Endothelial cell of umbilical vein (primary cell): ENCODE results near the gene VAV2. TPM values are rescaled to one million over a fixed set of nuclear protein-coding genes. Genes with fewer than 3 reads are reported as not detected.

Experiments
- BruUV-seq: library from RNA; stranded (reverse); fragments of 400-500 nt; replicated peaks from 2 replicates; lab custom pipeline; 2021; lab: Mats Ljungman, UMichigan
- CTCF ChIA-PET: fragments of 300-600, 350-600 bp; sonication (Branson Sonifier 250); formaldehyde crosslinking; loops from one replicate; lab custom pipeline; 2021; ENCODE audit warnings: antibody characterized with exemption, inconsistent platforms; lab: Charles Lee
- POLR2A ChIA-PET: fragments of 300-600, 350-600 bp; sonication (Branson Sonifier 250); formaldehyde crosslinking; loops from one replicate; lab custom pipeline; 2021; ENCODE audit warnings: antibody characterized with exemption, inconsistent platforms; lab: Charles Lee
- DNase-seq: peaks from one replicate; pipeline ENCODE4 v3.0.0-alpha.2; 2011; ENCODE audit warnings: low read depth, low spot score
- FAIRE-seq: peaks from 2 replicates; lab custom pipeline; 2011; peaks lifted over from hg19 to GRCh38; lab: Jason Lieb, UNC
- H2AFZ ChIP-seq: 2 replicates; pipeline ENCODE4 v1.6.0; 2012; ENCODE audit warnings: low read depth, low read length, control low read depth, inconsistent platforms
- H3K27ac ChIP-seq: 2 replicates; pipeline ENCODE4 v1.5.1; 2011; ENCODE audit warnings: low read depth, mild to moderate bottlenecking, control low read depth, low read length, moderate library complexity; ENCODE audit not compliant: insufficient read depth
- H3K27me3 ChIP-seq, 2 experiments: 2 replicates each; pipeline versions ENCODE4 v1.6.0 to v1.6.1; 2011; ENCODE audit warnings: low read length in 2 of 2, mixed read lengths in 1 of 2; ENCODE audit not compliant: control insufficient read depth in 2 of 2, insufficient read depth in 2 of 2
- H3K36me3 ChIP-seq, 2 experiments: 2 replicates in 1 of 2; 3 replicates in 1 of 2; pipeline ENCODE4 v1.5.1; 2011; ENCODE audit warnings: low read length in 2 of 2, mild to moderate bottlenecking in 1 of 2, moderate library complexity in 1 of 2; ENCODE audit not compliant: control insufficient read depth in 2 of 2, insufficient read depth in 2 of 2; ENCODE audit errors: extremely low read depth in 1 of 2
- H3K4me1 ChIP-seq: 3 replicates; pipeline ENCODE4 v1.5.1; 2011; ENCODE audit warnings: mild to moderate bottlenecking, low read length; ENCODE audit not compliant: control insufficient read depth, insufficient read depth; ENCODE audit errors: extremely low read depth
- H3K4me2 ChIP-seq: 2 replicates; pipeline ENCODE4 v1.6.1; 2011; ENCODE audit warnings: low read length, control low read depth, mixed read lengths; ENCODE audit not compliant: insufficient read depth
- H3K4me3 ChIP-seq, 3 experiments: fragments of 200-600 bp in 1 of 3; sonication (generic), shearing (Covaris generic) in 1 of 3; replicated peaks in 1 of 3; 2 replicates each; pipeline ENCODE4 v1.5.1; 2011 to 2016; ENCODE audit warnings: control low read depth in 3 of 3, low read length in 3 of 3, mild to moderate bottlenecking in 2 of 3, inconsistent platforms in 1 of 3, low read depth in 1 of 3, moderate library complexity in 1 of 3; ENCODE audit not compliant: insufficient read depth in 1 of 3
- H3K79me2 ChIP-seq: 2 replicates; pipeline ENCODE4 v1.6.0; 2012; ENCODE audit warnings: low read length, inconsistent platforms; ENCODE audit not compliant: control insufficient read depth, insufficient read depth
- H3K9ac ChIP-seq: replicated peaks from 2 replicates; pipeline ENCODE3; 2011; ENCODE audit warnings: low read length, control low read depth; ENCODE audit not compliant: insufficient read depth; ENCODE audit errors: extremely low read depth
- H3K9me1 ChIP-seq: replicated peaks from 3 replicates; pipeline ENCODE4 v1.6.0; 2011; ENCODE audit warnings: mild to moderate bottlenecking, low read length; ENCODE audit not compliant: control insufficient read depth, insufficient read depth; ENCODE audit errors: extremely low read depth
- H3K9me3 ChIP-seq: replicated peaks from 2 replicates; pipeline ENCODE4 v1.5.1; 2012; ENCODE audit warnings: low read length, inconsistent platforms; ENCODE audit not compliant: control insufficient read depth, insufficient read depth
- H4K20me1 ChIP-seq: replicated peaks from 2 replicates; pipeline ENCODE3; 2011; ENCODE audit warnings: mild to moderate bottlenecking, low read length; ENCODE audit not compliant: control insufficient read depth, insufficient read depth; ENCODE audit errors: extremely low read depth
- EZH2 ChIP-seq: IDR thresholded peaks from 2 replicates; pipeline ENCODE4 v1.6.1; 2012; ENCODE audit warnings: borderline replicate concordance, low read depth, mild to moderate bottlenecking, moderate library complexity, low read length, inconsistent platforms; ENCODE audit not compliant: severe bottlenecking
- FOS ChIP-seq: IDR thresholded peaks from 2 replicates; pipeline ENCODE4 v1.6.1; 2011; ENCODE audit warnings: mild to moderate bottlenecking, low read length, moderate library complexity, borderline replicate concordance; ENCODE audit not compliant: insufficient read depth
- GATA2 ChIP-seq: IDR thresholded peaks from 2 replicates; pipeline ENCODE4 v1.7.0; 2011; ENCODE audit warnings: low read depth, mild to moderate bottlenecking, moderate library complexity, mixed read lengths, low read length; ENCODE audit not compliant: insufficient read length, insufficient read depth
- JUN ChIP-seq: IDR thresholded peaks from 2 replicates; pipeline ENCODE4 v1.6.1; 2011; ENCODE audit warnings: borderline replicate concordance, low read depth; ENCODE audit not compliant: insufficient read length, insufficient read depth
- MYC ChIP-seq: IDR thresholded peaks from one replicate; pipeline ENCODE4 v1.6.1; 2011; ENCODE audit warnings: mild to moderate bottlenecking, low read depth, low read length
- POLR2AphosphoS5 ChIP-seq: IDR thresholded peaks from 2 replicates; pipeline ENCODE4 v1.6.1; 2012; ENCODE audit warnings: low read depth, mild to moderate bottlenecking, control low read depth, low read length, moderate library complexity; ENCODE audit not compliant: insufficient read depth
- dilution Hi-C: fragments of 300-500 bp; cut with MboI; formaldehyde crosslinking; loops from one replicate; pipeline ENCODE4 v1.15.0; 2019; ENCODE audit warnings: low sequenced_read_pairs; ENCODE audit not compliant: extremely low pct_ligation_motif_present
- intact Hi-C: fragments of 100-400 bp; cut with micrococcal nuclease; formaldehyde crosslinking; loops from one replicate; pipeline ENCODE4 v1.10.0; 2022
- polyA plus RNA-seq, 4 experiments: library from polyadenylated mRNA; depleted of rRNA in 3 of 4; stranded (reverse) in 3 of 4; unstranded in 1 of 4; fragments of >200 nt; gene quantifications; 2 replicates each; pipeline versions ENCODE4 v1.2.1 to v1.2.3, GENCODE V29; 2011 to 2012; ENCODE audit warnings: missing spikeins in 1 of 4
- total RNA-seq: library from RNA; stranded (reverse); gene quantifications from 2 replicates; pipeline ENCODE4 v1.2.3, GENCODE V29; 2021
- TF ChIP-seq, protein P1 (sequence below): IDR thresholded peaks from 2 replicates; pipeline ENCODE4 v1.6.1; 2011; ENCODE audit not compliant: insufficient read depth, insufficient read length

The VAV2 gene
- total and polyA plus RNA-seq, 2 donors (not counting 3 experiments of a cell fraction or from before 2014, with no cell fraction given): 10.6 to 30.6 TPM

DNA sequence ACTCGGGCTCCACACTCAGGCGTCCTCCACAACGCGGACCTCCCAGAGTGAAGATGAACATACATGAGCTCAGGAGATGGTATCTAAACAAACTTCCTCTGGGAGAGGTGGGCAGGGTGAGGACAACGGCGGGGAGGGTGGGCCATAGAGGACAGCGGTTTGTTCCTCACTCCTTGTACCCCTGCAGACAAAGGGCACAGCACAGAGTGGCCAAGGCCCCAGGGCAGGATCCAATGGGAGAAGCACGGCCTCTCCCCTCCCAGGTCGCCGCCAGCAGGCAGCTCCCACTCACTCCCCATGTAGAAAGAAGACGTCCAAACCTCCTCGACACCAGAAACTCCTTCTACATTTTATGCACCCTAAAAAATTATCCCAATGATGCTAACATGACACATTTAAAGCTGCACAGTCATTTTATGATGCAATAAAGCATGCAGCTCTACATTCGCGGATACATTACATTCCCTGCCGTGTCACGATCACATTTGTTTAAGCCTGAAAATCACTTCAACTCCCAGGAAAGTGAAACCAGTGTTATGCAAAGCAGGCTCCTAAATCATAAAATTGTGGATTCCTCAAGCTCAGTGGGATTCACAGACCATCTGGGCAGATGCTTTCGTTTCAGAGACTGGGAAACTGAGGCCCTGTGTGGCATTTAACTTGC, 166.4 kb downstream of the VAV2 start:
- no peak overlapping the region for H3K9ac ChIP-seq
- BruUV-seq: no TSS peak
- POLR2A ChIA-PET: no interaction called here
- DNase-seq: no peak
- H3K27me3 ChIP-seq: no peaks in the 10 kb centered on the region
- no peaks in the 10 kb centered on the region for H4K20me1 ChIP-seq
- TF ChIP-seq FOS: no peak
- TF ChIP-seq, protein P1, sequence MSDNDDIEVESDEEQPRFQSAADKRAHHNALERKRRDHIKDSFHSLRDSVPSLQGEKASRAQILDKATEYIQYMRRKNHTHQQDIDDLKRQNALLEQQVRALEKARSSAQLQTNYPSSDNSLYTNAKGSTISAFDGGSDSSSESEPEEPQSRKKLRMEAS: no peak
- no peaks in the 10 kb centered on the region for H3K9me1 ChIP-seq
- no peak overlapping the region for H2AFZ ChIP-seq
- no peak overlapping the region for H3K4me2 ChIP-seq
- H3K79me2 ChIP-seq: no peaks in the 10 kb centered on the region
- no peaks in the 10 kb centered on the region for H3K4me1 ChIP-seq
- no peak for FAIRE-seq
- no peak overlapping the region for H3K4me3 ChIP-seq
- no peak overlapping the region for H3K27ac ChIP-seq
- intact Hi-C loops: no loop called here
- H3K9me3 ChIP-seq: no peaks in the 10 kb centered on the region
- peaks cover 0 to 2% of the 10 kb centered on the region in 2 experiments for H3K36me3 ChIP-seq
- dilution Hi-C loops: no loop called here
- CTCF ChIA-PET: interaction anchor here (1.2 kb wide), 1 partner anchor 168 kb away, joined by 4 read pairs; no protein-coding TSS in a partner anchor

DNA sequence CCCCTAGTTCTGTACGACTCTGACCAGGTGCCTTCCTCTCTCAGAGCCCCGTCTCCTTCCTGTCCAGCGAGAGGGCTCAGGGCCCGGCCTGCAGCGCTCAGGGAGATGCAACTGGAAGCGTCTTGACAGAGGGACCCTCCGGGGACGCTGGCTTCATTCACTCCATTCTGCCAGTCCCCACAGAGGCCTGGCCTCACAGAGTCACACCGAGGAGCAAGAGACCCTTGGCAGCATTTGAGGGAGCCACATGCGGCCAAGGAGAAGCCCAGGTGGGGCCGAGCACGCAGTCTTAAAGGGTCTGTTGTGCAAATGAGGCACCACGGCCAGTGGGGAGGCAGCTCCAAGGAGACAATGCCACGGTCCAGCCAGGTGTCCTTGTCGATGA, 167.3 kb downstream of the VAV2 start:
- Histone ChIP-seq H2AFZ (no peak overlapping the region), H3K36me3 (no peaks in the 10 kb centered on the region), H3K9me1 (no peaks in the 10 kb centered on the region), H3K4me1 (no peaks in the 10 kb centered on the region), H3K9me3 (no peaks in the 10 kb centered on the region), H3K4me2 (no peak overlapping the region), H3K27ac (no peak overlapping the region), H3K9ac (no peak overlapping the region), H3K4me3 (no peak overlapping the region), H3K79me2 (no peaks in the 10 kb centered on the region), H4K20me1 (no peaks in the 10 kb centered on the region), H3K27me3 (no peaks in the 10 kb centered on the region)
- DNase-seq (no peak), FAIRE-seq (no peak)
- intact Hi-C loops (no loop called here), dilution Hi-C loops (no loop called here)
- CTCF ChIA-PET: no interaction called here
- TF ChIP-seq MYC: no peak
- TF ChIP-seq GATA2: no peak
- no peak for TF ChIP-seq POLR2AphosphoS5
- no peak for TF ChIP-seq JUN
- TF ChIP-seq, protein P1: no peak
- no peak for TF ChIP-seq FOS
- TF ChIP-seq EZH2: no peak
- BruUV-seq: no TSS peak
- POLR2A ChIA-PET: no interaction called here
